ENCODE results near the gene SERP1. TPM values are rescaled to one million over a fixed set of nuclear protein-coding genes. Genes with fewer than 3 reads are reported as not detected.

Gene SERP1
- total and polyA plus RNA-seq, 7 experiments from 2014 or later: 89.4 to 140 (median 115) TPM

GRCh38 chr3:150582620-150583019 lies 36.3 kb upstream of the SERP1 start:
- Histone ChIP-seq H3K36me3 (ENCODE audit: control insufficient read depth in 2 of 3, insufficient read depth in 3 of 3, low read length in 3 of 3) (peaks cover 5 to 52% (median 11%) of the 10 kb centered on the region in 3 experiments), H3K27me3 (ENCODE audit: control insufficient read depth in 2 of 2, insufficient read depth in 2 of 2, low read length in 2 of 2) (no peaks in the 10 kb centered on the region), H3K27ac (ENCODE audit: low read depth, low read length) (no peak overlapping the region), H3K4me3 (ENCODE audit: low read length) (no peak overlapping the region), H3K9me3 (ENCODE audit: control insufficient read depth in 2 of 3, low read length in 3 of 3) (no peaks in the 10 kb centered on the region), H3K4me1 (ENCODE audit: control insufficient read depth in 2 of 2, insufficient read depth in 2 of 2, low read length in 2 of 2) (no peaks in the 10 kb centered on the region)
- CTCF ChIA-PET: no interaction called here
- intact Hi-C loops (cut with micrococcal nuclease): loop anchor here in 1 of 2 donors (2.0 kb wide), 1 partner anchor 36 kb away; the partner anchor contains the start of genes EIF2A and SERP1
- ATAC-seq (no peak), DNase-seq (no peak)
- Mint-ChIP-seq H3K4me1 (peaks cover 0 to 19% (median 0%) of the 10 kb centered on the region in 7 donors), H3K27me3 (no peaks in the 10 kb centered on the region), H3K27ac (peak overlapping the region in 3 of 9 donors; percentile 5 to 38 (median 25)), H3K9me3 (no peaks in the 10 kb centered on the region), H3K36me3 (peaks cover 7 to 25% (median 15%) of the 10 kb centered on the region in 5 donors), H3K4me3 (peak overlapping the region in 1 of 10 donors; percentile 20)
- POLR2A ChIA-PET: interaction anchor here (1.7 kb wide), 1 partner anchor 20 kb away, joined by 6 read pairs; the partner anchor contains the start of gene SELENOT

DNA sequence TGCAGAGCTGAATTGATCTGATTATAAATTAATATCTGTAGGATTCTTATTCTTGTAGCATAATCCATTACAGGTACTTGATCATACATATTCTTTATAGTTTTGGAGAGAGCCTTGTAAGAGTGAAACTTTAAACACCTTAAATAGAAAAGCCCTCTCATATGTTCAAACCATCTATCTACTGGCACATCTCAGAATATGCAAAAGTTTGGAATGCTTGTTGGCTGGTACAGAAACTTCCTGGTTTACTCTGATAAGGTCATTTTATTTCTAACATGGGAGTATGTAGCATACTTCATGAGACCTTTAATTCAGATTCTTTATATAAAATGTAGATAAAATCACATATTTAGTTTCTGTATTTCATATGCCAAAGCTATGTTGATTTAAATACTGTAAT lies 34.9 kb upstream of the SERP1 start:
- no peaks in the 10 kb centered on the region for H3K4me1 ChIP-seq (ENCODE audit: control insufficient read depth in 2 of 2, insufficient read depth in 2 of 2, low read length in 2 of 2)
- POLR2A ChIA-PET: no interaction called here
- Mint-ChIP-seq H3K27ac (peak overlapping the region in 1 of 9 donors; percentile 22), H3K36me3 (peaks cover 8 to 32% (median 19%) of the 10 kb centered on the region in 5 donors), H3K4me3 (no peak overlapping the region), H3K4me1 (peaks cover 0 to 28% (median 10%) of the 10 kb centered on the region in 7 donors), H3K27me3 (no peaks in the 10 kb centered on the region), H3K9me3 (no peaks in the 10 kb centered on the region)
- no peaks in the 10 kb centered on the region for H3K27me3 ChIP-seq (ENCODE audit: control insufficient read depth in 2 of 2, insufficient read depth in 2 of 2, low read length in 2 of 2)
- ATAC-seq: no peak
- no peak overlapping the region for H3K27ac ChIP-seq (ENCODE audit: low read depth, low read length)
- intact Hi-C loops (cut with micrococcal nuclease): no loop called here
- CTCF ChIA-PET: no interaction called here
- peaks cover 5 to 60% (median 11%) of the 10 kb centered on the region in 3 experiments for H3K36me3 ChIP-seq (ENCODE audit: control insufficient read depth in 2 of 3, insufficient read depth in 3 of 3, low read length in 3 of 3)
- H3K4me3 ChIP-seq (ENCODE audit: low read length): no peak overlapping the region
- H3K9me3 ChIP-seq (ENCODE audit: control insufficient read depth in 2 of 3, low read length in 3 of 3): no peaks in the 10 kb centered on the region
- DNase-seq: no peak

GRCh38 chr3:150577855-150578254 lies 31.6 kb upstream of the SERP1 start:
- H3K9me3 ChIP-seq (ENCODE audit: control insufficient read depth in 2 of 3, low read length in 3 of 3): no peaks in the 10 kb centered on the region
- ATAC-seq (no peak), DNase-seq (no peak)
- Mint-ChIP-seq H3K9me3 (no peaks in the 10 kb centered on the region), H3K27ac (peak overlapping the region in 4 of 9 donors; percentile 4 to 62 (median 34)), H3K4me1 (peaks cover 4 to 40% (median 26%) of the 10 kb centered on the region in 7 donors), H3K27me3 (no peaks in the 10 kb centered on the region), H3K36me3 (peaks cover 0 to 22% (median 14%) of the 10 kb centered on the region in 5 donors), H3K4me3 (no peak overlapping the region)
- H3K27me3 ChIP-seq (ENCODE audit: control insufficient read depth in 2 of 2, insufficient read depth in 2 of 2, low read length in 2 of 2): no peaks in the 10 kb centered on the region
- no peaks in the 10 kb centered on the region for H3K4me1 ChIP-seq (ENCODE audit: control insufficient read depth in 2 of 2, insufficient read depth in 2 of 2, low read length in 2 of 2)
- H3K36me3 ChIP-seq (ENCODE audit: control insufficient read depth in 2 of 3, insufficient read depth in 3 of 3, low read length in 3 of 3): peaks cover 0 to 43% (median 3%) of the 10 kb centered on the region in 3 experiments
- intact Hi-C loops (cut with micrococcal nuclease): no loop called here
- ChIA-PET CTCF (no interaction called here), POLR2A (interaction anchor here (1.3 kb wide), 1 partner anchor 25 kb away, joined by 3 read pairs; the partner anchor contains the start of gene SELENOT)
- H3K4me3 ChIP-seq (ENCODE audit: low read length): no peak overlapping the region
- H3K27ac ChIP-seq (ENCODE audit: low read depth, low read length): no peak overlapping the region

GRCh38 chr3:150567328-150567727 lies 21.0 kb upstream of the SERP1 start:
- H3K27me3 Mint-ChIP-seq: no peaks in the 10 kb centered on the region
- CTCF ChIA-PET: interaction anchor here (1.4 kb wide), 1 partner anchor 10 kb away, joined by 3 read pairs; no protein-coding TSS in a partner anchor
- H3K9me3 Mint-ChIP-seq: no peaks in the 10 kb centered on the region

GRCh38 chr3:150564243-150564642 lies 17.9 kb upstream of the SERP1 start:
- no peaks in the 10 kb centered on the region for H3K27me3 ChIP-seq (ENCODE audit: control insufficient read depth in 2 of 2, insufficient read depth in 2 of 2, low read length in 2 of 2)
- no peaks in the 10 kb centered on the region for H3K9me3 ChIP-seq (ENCODE audit: control insufficient read depth in 2 of 3, low read length in 3 of 3)
- no peak for ATAC-seq
- H3K4me1 ChIP-seq (ENCODE audit: control insufficient read depth in 2 of 2, insufficient read depth in 2 of 2, low read length in 2 of 2): no peaks in the 10 kb centered on the region
- Mint-ChIP-seq H3K4me3 (no peak overlapping the region), H3K27ac (no peak overlapping the region), H3K27me3 (no peaks in the 10 kb centered on the region), H3K36me3 (peaks cover 6 to 27% (median 16%) of the 10 kb centered on the region in 5 donors), H3K4me1 (peaks cover 0 to 7% (median under 1%) of the 10 kb centered on the region in 7 donors), H3K9me3 (no peaks in the 10 kb centered on the region)
- ChIA-PET CTCF (no interaction called here), POLR2A (no interaction called here)
- intact Hi-C loops (cut with micrococcal nuclease): no loop called here
- no peak overlapping the region for H3K27ac ChIP-seq (ENCODE audit: low read depth, low read length)
- no peak overlapping the region for H3K4me3 ChIP-seq (ENCODE audit: low read length)
- no peak for DNase-seq
- peaks cover 7 to 45% (median 30%) of the 10 kb centered on the region in 3 experiments for H3K36me3 ChIP-seq (ENCODE audit: control insufficient read depth in 2 of 3, insufficient read depth in 3 of 3, low read length in 3 of 3)

More at GRCh38 chr3:150567328-150567727, 21.0 kb upstream of the SERP1 start:
- Histone ChIP-seq H3K36me3 (ENCODE audit: control insufficient read depth in 2 of 3, insufficient read depth in 3 of 3, low read length in 3 of 3) (peaks cover 17 to 58% (median 38%) of the 10 kb centered on the region in 3 experiments), H3K4me1 (ENCODE audit: control insufficient read depth in 2 of 2, insufficient read depth in 2 of 2, low read length in 2 of 2) (no peaks in the 10 kb centered on the region), H3K4me3 (ENCODE audit: low read length) (no peak overlapping the region), H3K27me3 (ENCODE audit: control insufficient read depth in 2 of 2, insufficient read depth in 2 of 2, low read length in 2 of 2) (no peaks in the 10 kb centered on the region), H3K9me3 (ENCODE audit: control insufficient read depth in 2 of 3, low read length in 3 of 3) (no peaks in the 10 kb centered on the region), H3K27ac (ENCODE audit: low read depth, low read length) (no peak overlapping the region)
- Mint-ChIP-seq H3K4me3 (no peak overlapping the region), H3K4me1 (peaks cover 0 to 4% (median 0%) of the 10 kb centered on the region in 7 donors), H3K36me3 (peaks cover 9 to 38% (median 15%) of the 10 kb centered on the region in 5 donors), H3K27ac (peak overlapping the region in 2 of 9 donors; percentile 5 to 26)
- DNase-seq (no peak), ATAC-seq (no peak)
- POLR2A ChIA-PET: no interaction called here
- intact Hi-C loops (cut with micrococcal nuclease): no loop called here

DNA sequence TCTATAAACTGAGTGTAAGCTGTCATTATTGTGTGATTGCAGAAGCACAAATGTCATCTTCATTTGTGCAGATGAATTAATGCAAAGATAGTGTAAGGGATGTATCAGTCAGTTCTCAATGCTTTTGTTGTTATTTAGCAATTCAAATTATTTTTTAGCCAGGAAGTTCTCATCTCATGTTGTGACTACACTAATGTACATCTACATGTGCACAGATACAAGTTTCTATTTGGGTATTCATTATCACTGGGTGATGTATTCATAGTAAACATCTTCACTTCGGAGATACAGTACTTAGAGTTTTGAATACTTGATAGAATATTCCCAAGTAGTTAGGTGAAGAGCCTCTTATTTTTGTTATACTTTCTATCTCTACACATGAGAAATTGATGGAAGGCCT lies 11.4 kb upstream of the SERP1 start:
- DNase-seq: no peak
- H3K4me3 Mint-ChIP-seq: no peak overlapping the region
- no peaks in the 10 kb centered on the region for H3K27me3 ChIP-seq (ENCODE audit: control insufficient read depth in 2 of 2, insufficient read depth in 2 of 2, low read length in 2 of 2)
- H3K27me3 Mint-ChIP-seq: no peaks in the 10 kb centered on the region
- CTCF ChIA-PET: interaction anchor here (1.0 kb wide), 1 partner anchor 16 kb away, joined by 4 read pairs; no protein-coding TSS in a partner anchor
- H3K27ac ChIP-seq (ENCODE audit: low read depth, low read length): no peak overlapping the region
- H3K9me3 Mint-ChIP-seq: no peaks in the 10 kb centered on the region
- H3K4me1 Mint-ChIP-seq: peaks cover 4 to 47% (median 33%) of the 10 kb centered on the region in 7 donors
- no peak for ATAC-seq
- intact Hi-C loops (cut with micrococcal nuclease): no loop called here
- H3K36me3 ChIP-seq (ENCODE audit: control insufficient read depth in 2 of 3, insufficient read depth in 3 of 3, low read length in 3 of 3): peaks cover 3 to 34% (median 24%) of the 10 kb centered on the region in 3 experiments
- POLR2A ChIA-PET: interaction anchor here (0.7 to 2.5 kb wide), 2 partner anchors 11 to 596 kb away, joined by 4 to 10 read pairs; partner anchors contain the start of genes EIF2A and SERP1
- no peaks in the 10 kb centered on the region for H3K9me3 ChIP-seq (ENCODE audit: control insufficient read depth in 2 of 3, low read length in 3 of 3)
- H3K27ac Mint-ChIP-seq: peak overlapping the region in 2 of 9 donors; percentile 9 to 38
- H3K36me3 Mint-ChIP-seq: peaks cover 0 to 41% (median 31%) of the 10 kb centered on the region in 5 donors
- no peaks in the 10 kb centered on the region for H3K4me1 ChIP-seq (ENCODE audit: control insufficient read depth in 2 of 2, insufficient read depth in 2 of 2, low read length in 2 of 2)
- no peak overlapping the region for H3K4me3 ChIP-seq (ENCODE audit: low read length)

All from naive thymus-derived CD4-positive, alpha-beta T cell (primary cell).